ENCODE data around the gene ST6GALNAC3. TPM values are rescaled to one million over a fixed set of nuclear protein-coding genes. Genes with fewer than 3 reads are reported as not detected.

The ST6GALNAC3 gene
- polyA plus RNA-seq, 2 of the 4 experiments (the other 2 are of a cell fraction), result 1.1 to 1.2 TPM

- Histone ChIP-seq H3K27ac (no peak overlapping the region), H3K9me3 (no peaks in the 10 kb centered on the region), H3K4me1 (no peaks in the 10 kb centered on the region), H3K4me3 (no peak overlapping the region), H3K4me2 (no peak overlapping the region)
- TF ChIP-seq PBX3 (IDR thresholded peaks at IDR 0.05), result no peak
- TF ChIP-seq TFCP2L1 (CRISPR knock-in tag; IDR thresholded peaks at IDR 0.05), result no peak
- TF ChIP-seq EHF (CRISPR knock-in tag; IDR thresholded peaks at IDR 0.05), result no peak
- TF ChIP-seq NPAS2 (CRISPR knock-in tag; IDR thresholded peaks at IDR 0.05; ENCODE audit: borderline replicate concordance), result no peak
- no peak for TF ChIP-seq RNF2 (IDR thresholded peaks at IDR 0.05; ENCODE audit: borderline replicate concordance, low read depth)
- no peak for TF ChIP-seq REST (IDR thresholded peaks at IDR 0.05)
- no peak for TF ChIP-seq SREBF2 (IDR thresholded peaks at IDR 0.05)
- WGBS (ENCODE audit: missing lambda C conversion rate), result 27% methylated on average over 1 of the region's 1 CpG
- no peak for FAIRE-seq
- POLR2A ChIA-PET, result no interaction called here
- DNase-seq (ENCODE audit: low read depth in 1 of 2, low spot score in 1 of 2), result no peak
- ATAC-seq, result no peak
- CTCF ChIA-PET, result interaction anchor here (0.6 kb wide), 1 partner anchor 378 kb away, joined by 3 read pairs; no protein-coding TSS in a partner anchor
Observed at GRCh38 chr1:76146184-76146583, 71.6 kb downstream of the ST6GALNAC3 start.

- ChIA-PET CTCF (no interaction called here), POLR2A (no interaction called here)
- Histone ChIP-seq H3K4me2 (no peak overlapping the region), H3K4me3 (no peak overlapping the region), H3K27ac (no peak overlapping the region), H3K4me1 (no peaks in the 10 kb centered on the region), H3K9me3 (no peaks in the 10 kb centered on the region)
- WGBS (ENCODE audit: missing lambda C conversion rate), result 45% methylated on average over 4 of the region's 4 CpGs
- FAIRE-seq (no peak), ATAC-seq (no peak), DNase-seq (ENCODE audit: low read depth in 1 of 2, low spot score in 1 of 2) (no peak)
- TF ChIP-seq CEBPB (IDR thresholded peaks at IDR 0.05) (no peak), HOXB13 (CRISPR knock-in tag; IDR thresholded peaks at IDR 0.05; ENCODE audit: low read depth) (no peak), RCOR1 (IDR thresholded peaks at IDR 0.05; ENCODE audit: low read depth, low read length) (no peak), FOSB (CRISPR knock-in tag; IDR thresholded peaks at IDR 0.05) (no peak), RARB (CRISPR knock-in tag; IDR thresholded peaks at IDR 0.05) (no peak), ZSCAN20 (CRISPR knock-in tag; IDR thresholded peaks at IDR 0.05) (no peak), NPAS2 (CRISPR knock-in tag; IDR thresholded peaks at IDR 0.05; ENCODE audit: borderline replicate concordance) (no peak), KDM1A (IDR thresholded peaks at IDR 0.05; ENCODE audit: low read depth) (no peak), EP300 (IDR thresholded peaks at IDR 0.05) (no peak), HEYL (CRISPR knock-in tag; IDR thresholded peaks at IDR 0.05) (no peak), CTCF (IDR thresholded peaks at IDR 0.05) (no peak), SMC3 (IDR thresholded peaks at IDR 0.05) (no peak), HMGXB4 (CRISPR knock-in tag; IDR thresholded peaks at IDR 0.05; ENCODE audit: borderline replicate concordance) (no peak), BCL3 (IDR thresholded peaks at IDR 0.05) (no peak), PBX3 (IDR thresholded peaks at IDR 0.05) (no peak), ATOH8 (CRISPR knock-in tag; IDR thresholded peaks at IDR 0.05; ENCODE audit: low read depth) (no peak), MAFK (IDR thresholded peaks at IDR 0.05; ENCODE audit: partially characterized antibody) (no peak), RNF2 (IDR thresholded peaks at IDR 0.05; ENCODE audit: borderline replicate concordance, low read depth) (no peak), PHF8 (IDR thresholded peaks at IDR 0.05; ENCODE audit: borderline replicate concordance, low read depth) (no peak)
Observed at GRCh38 chr1:76147917-76148316, 73.4 kb downstream of the ST6GALNAC3 start.

Data from A549 (cell line).